Measurements from ENCODE around the gene TCF20. TPM values are rescaled to one million over a fixed set of nuclear protein-coding genes. Genes with fewer than 3 reads are reported as not detected.
A peak's percentile ranks its signal among the peaks of the same experiment; 100 is the strongest.

Gene TCF20
- polyA plus RNA-seq, 3 donors, result 0.67 to 11.1 (median 0.99) TPM

DNA sequence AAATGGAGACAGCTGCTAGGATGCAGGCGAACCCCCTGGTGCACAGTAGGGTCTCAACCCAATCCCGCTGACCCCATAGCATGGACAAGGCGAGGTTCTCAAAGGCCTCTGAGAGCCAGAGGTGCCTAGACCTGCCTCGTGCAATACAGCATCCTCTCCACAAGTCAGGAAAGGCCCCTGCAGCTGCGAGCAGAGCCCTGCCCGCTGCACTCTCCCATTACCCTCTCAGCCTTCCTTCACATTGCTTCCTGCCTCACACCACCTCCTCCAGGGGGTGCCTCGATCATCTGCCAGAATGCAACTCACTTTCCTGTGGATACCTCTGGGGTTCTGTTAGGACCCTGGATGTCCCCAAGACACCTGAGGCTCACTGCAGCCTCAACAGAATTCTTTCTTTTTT is 42.8 kb upstream of the TCF20 start:
- Mint-ChIP-seq H3K27ac (no peak overlapping the region), H3K36me3 (no peaks in the 10 kb centered on the region), H3K4me3 (peak overlapping the region in 1 of 2 donors; percentile 0), H3K9me3 (peaks cover 0 to 2% (median 0%) of the 10 kb centered on the region in 7 donors), H3K4me1 (peaks cover 5% of the 10 kb centered on the region), H3K27me3 (ENCODE audit: low read depth in 3 of 3) (peaks cover 18 to 27% (median 25%) of the 10 kb centered on the region in 3 donors)
- Histone ChIP-seq H3K27ac (ENCODE audit: low read depth in 1 of 2, low read length in 2 of 2) (no peak overlapping the region), H2AFZ (ENCODE audit: insufficient read depth, low read depth, low read length, poor library complexity, severe bottlenecking) (no peak overlapping the region), H3K27me3 (ENCODE audit: control insufficient read depth in 2 of 2, insufficient read depth in 2 of 2, low read length in 2 of 2) (peaks cover 0 to 15% of the 10 kb centered on the region in 2 donors), H3K4me2 (replicated peaks; ENCODE audit: extremely low read depth, low read length, poor library complexity, severe bottlenecking) (no peak overlapping the region), H3K9me3 (replicated peaks in 1 of 2; ENCODE audit: control insufficient read depth in 1 of 2, insufficient read depth in 1 of 2, low read length in 2 of 2) (no peaks in the 10 kb centered on the region), H3K36me3 (replicated peaks in 1 of 2; ENCODE audit: control insufficient read depth in 1 of 2, insufficient read depth in 2 of 2, low read length in 2 of 2) (no peaks in the 10 kb centered on the region), H3K79me2 (ENCODE audit: insufficient read depth, low read length) (no peaks in the 10 kb centered on the region), H3K4me3 (replicated peaks in 1 of 3; ENCODE audit: low read depth in 2 of 3, low read length in 3 of 3) (no peak overlapping the region), H3K9ac (ENCODE audit: insufficient read depth, low read length, poor library complexity, severe bottlenecking) (no peak overlapping the region), H3K4me1 (ENCODE audit: control insufficient read depth in 1 of 2, insufficient read depth in 2 of 2, low read length in 2 of 2) (peaks cover 0 to 4% of the 10 kb centered on the region in 2 donors), H4K20me1 (ENCODE audit: insufficient read depth, low read length) (no peaks in the 10 kb centered on the region)
- no peak for DNase-seq
- intact Hi-C loops (cut with micrococcal nuclease), result loop anchor here in 1 of 2 donors (5.0 kb wide), 1 partner anchor 146 kb away; no protein-coding TSS in a partner anchor
- TF ChIP-seq, protein P1, sequence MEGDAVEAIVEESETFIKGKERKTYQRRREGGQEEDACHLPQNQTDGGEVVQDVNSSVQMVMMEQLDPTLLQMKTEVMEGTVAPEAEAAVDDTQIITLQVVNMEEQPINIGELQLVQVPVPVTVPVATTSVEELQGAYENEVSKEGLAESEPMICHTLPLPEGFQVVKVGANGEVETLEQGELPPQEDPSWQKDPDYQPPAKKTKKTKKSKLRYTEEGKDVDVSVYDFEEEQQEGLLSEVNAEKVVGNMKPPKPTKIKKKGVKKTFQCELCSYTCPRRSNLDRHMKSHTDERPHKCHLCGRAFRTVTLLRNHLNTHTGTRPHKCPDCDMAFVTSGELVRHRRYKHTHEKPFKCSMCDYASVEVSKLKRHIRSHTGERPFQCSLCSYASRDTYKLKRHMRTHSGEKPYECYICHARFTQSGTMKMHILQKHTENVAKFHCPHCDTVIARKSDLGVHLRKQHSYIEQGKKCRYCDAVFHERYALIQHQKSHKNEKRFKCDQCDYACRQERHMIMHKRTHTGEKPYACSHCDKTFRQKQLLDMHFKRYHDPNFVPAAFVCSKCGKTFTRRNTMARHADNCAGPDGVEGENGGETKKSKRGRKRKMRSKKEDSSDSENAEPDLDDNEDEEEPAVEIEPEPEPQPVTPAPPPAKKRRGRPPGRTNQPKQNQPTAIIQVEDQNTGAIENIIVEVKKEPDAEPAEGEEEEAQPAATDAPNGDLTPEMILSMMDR (IDR thresholded peaks at IDR 0.05), result no peak
- 58% methylated on average over 5 of the region's 7 CpGs for WGBS (ENCODE audit: insufficient coverage)

DNA sequence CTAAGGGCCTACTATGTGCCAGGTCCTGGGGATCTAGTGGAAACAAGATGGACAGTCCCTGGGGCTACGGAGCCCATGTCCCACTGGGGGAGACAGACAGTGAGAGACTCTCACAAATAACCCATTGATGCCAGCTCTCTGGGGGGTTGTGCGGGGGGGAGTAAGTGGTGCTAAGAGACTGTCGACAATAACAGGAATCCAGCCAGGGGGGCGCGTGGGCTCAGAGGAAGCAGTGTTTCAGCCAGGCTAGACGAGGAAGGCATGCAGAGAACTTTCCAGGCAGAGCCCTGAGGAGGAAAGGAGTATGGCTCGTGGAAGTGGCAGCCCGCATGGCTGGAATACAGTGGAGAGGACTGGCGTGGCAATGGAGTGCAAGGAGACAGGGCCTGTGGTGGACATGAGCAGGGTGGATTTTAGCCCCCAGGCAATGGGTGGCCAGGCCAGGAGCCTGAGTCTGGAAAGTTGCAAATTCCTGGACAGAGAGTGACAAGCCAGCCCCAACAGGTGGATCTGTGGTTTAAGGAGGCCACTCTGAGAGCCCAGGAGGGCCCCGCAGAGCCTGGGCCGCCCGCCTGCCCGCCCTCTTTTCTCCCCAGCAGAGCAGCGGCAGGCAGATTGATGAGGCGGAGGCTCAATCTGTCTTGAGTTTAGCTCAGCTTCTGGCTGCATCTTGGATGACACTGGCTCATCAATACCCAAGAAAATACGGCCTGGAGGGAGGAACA is 40.0 kb upstream of the TCF20 start:
- Mint-ChIP-seq H3K4me3 (no peak overlapping the region), H3K36me3 (no peaks in the 10 kb centered on the region), H3K4me1 (peaks cover 5% of the 10 kb centered on the region), H3K27me3 (ENCODE audit: low read depth in 3 of 3) (peaks cover 18 to 26% (median 24%) of the 10 kb centered on the region in 3 donors), H3K27ac (no peak overlapping the region), H3K9me3 (peaks cover 0 to 2% (median 0%) of the 10 kb centered on the region in 7 donors)
- H3K4me3 ChIP-seq (replicated peaks in 1 of 3; ENCODE audit: low read depth in 2 of 3, low read length in 3 of 3), result no peak overlapping the region
- 61% methylated on average over 11 of the region's 16 CpGs for WGBS (ENCODE audit: insufficient coverage)
- no peak overlapping the region for H3K9ac ChIP-seq (ENCODE audit: insufficient read depth, low read length, poor library complexity, severe bottlenecking)
- no peak overlapping the region for H3K27ac ChIP-seq (ENCODE audit: low read depth in 1 of 2, low read length in 2 of 2)
- H3K27me3 ChIP-seq (ENCODE audit: control insufficient read depth in 2 of 2, insufficient read depth in 2 of 2, low read length in 2 of 2), result peaks cover 0 to 15% of the 10 kb centered on the region in 2 donors
- intact Hi-C loops (cut with micrococcal nuclease), result loop anchor here in 1 of 2 donors (5.0 kb wide), 1 partner anchor 143 kb away; no protein-coding TSS in a partner anchor
- H3K4me2 ChIP-seq (replicated peaks; ENCODE audit: extremely low read depth, low read length, poor library complexity, severe bottlenecking), result no peak overlapping the region
- no peak overlapping the region for H2AFZ ChIP-seq (ENCODE audit: insufficient read depth, low read depth, low read length, poor library complexity, severe bottlenecking)
- no peaks in the 10 kb centered on the region for H3K79me2 ChIP-seq (ENCODE audit: insufficient read depth, low read length)
- TF ChIP-seq, protein P1 (IDR thresholded peaks at IDR 0.05), result no peak
- no peak for DNase-seq
- H3K4me1 ChIP-seq (ENCODE audit: control insufficient read depth in 1 of 2, insufficient read depth in 2 of 2, low read length in 2 of 2), result peaks cover 0 to 4% of the 10 kb centered on the region in 2 donors
- H3K9me3 ChIP-seq (replicated peaks in 1 of 2; ENCODE audit: control insufficient read depth in 1 of 2, insufficient read depth in 1 of 2, low read length in 2 of 2), result no peaks in the 10 kb centered on the region
- no peaks in the 10 kb centered on the region for H3K36me3 ChIP-seq (replicated peaks in 1 of 2; ENCODE audit: control insufficient read depth in 1 of 2, insufficient read depth in 2 of 2, low read length in 2 of 2)
- H4K20me1 ChIP-seq (ENCODE audit: insufficient read depth, low read length), result no peaks in the 10 kb centered on the region
